ENCODE data around the gene DNASE2B. TPM values are rescaled to one million over a fixed set of nuclear protein-coding genes. Genes with fewer than 3 reads are reported as not detected.

DNASE2B gene
- total and polyA plus RNA-seq, 2 donors (not counting 3 experiments of a cell fraction or from before 2014, with no cell fraction given) = not detected

GRCh38 chr1:84429231-84429630 is 30.9 kb downstream of the DNASE2B start:
- H3K9ac ChIP-seq (replicated peaks; ENCODE audit: extremely low read depth, insufficient read depth, low read length) = no peak overlapping the region
- no peaks in the 10 kb centered on the region for H3K9me3 ChIP-seq (replicated peaks; ENCODE audit: control insufficient read depth, insufficient read depth, low read length)
- intact Hi-C loops (cut with micrococcal nuclease) (no loop called here), dilution Hi-C loops (cut with MboI; ENCODE audit: extremely low pct_ligation_motif_present, low sequenced_read_pairs) (loop anchor here (25.0 kb wide), 2 partner anchors 183 to 292 kb away; partner anchors contain the start of gene PRKACB)
- ChIA-PET POLR2A (no interaction called here), CTCF (interaction anchor here (0.8 to 10.9 kb wide), 2 partner anchors 289 to 321 kb away, joined by 3 to 201 read pairs; no protein-coding TSS in a partner anchor)
- H3K4me3 ChIP-seq (replicated peaks in 1 of 3; ENCODE audit: insufficient read depth in 1 of 3, low read depth in 1 of 3, low read length in 3 of 3) = no peak overlapping the region
- H2AFZ ChIP-seq (ENCODE audit: low read depth, low read length) = no peak overlapping the region
- peaks cover 9% of the 10 kb centered on the region for H3K4me1 ChIP-seq (ENCODE audit: control insufficient read depth, extremely low read depth, insufficient read depth, low read length)
- TF ChIP-seq MYC (IDR thresholded peaks at IDR 0.05; ENCODE audit: low read depth, low read length) = no peak
- no peak for TF ChIP-seq GATA2 (IDR thresholded peaks at IDR 0.05; ENCODE audit: insufficient read depth, insufficient read length, low read depth, low read length)
- no peak for TF ChIP-seq FOS (IDR thresholded peaks at IDR 0.05; ENCODE audit: borderline replicate concordance, insufficient read depth, low read length)
- no peak for TF ChIP-seq POLR2A (IDR thresholded peaks at IDR 0.05; ENCODE audit: low read depth, low read length)
- no peak for TF ChIP-seq POLR2AphosphoS5 (IDR thresholded peaks at IDR 0.05; ENCODE audit: insufficient read depth, low read depth, low read length)
- TF ChIP-seq MAX (IDR thresholded peaks at IDR 0.05; ENCODE audit: insufficient read depth, insufficient read length) = no peak
- TF ChIP-seq, protein P1, sequence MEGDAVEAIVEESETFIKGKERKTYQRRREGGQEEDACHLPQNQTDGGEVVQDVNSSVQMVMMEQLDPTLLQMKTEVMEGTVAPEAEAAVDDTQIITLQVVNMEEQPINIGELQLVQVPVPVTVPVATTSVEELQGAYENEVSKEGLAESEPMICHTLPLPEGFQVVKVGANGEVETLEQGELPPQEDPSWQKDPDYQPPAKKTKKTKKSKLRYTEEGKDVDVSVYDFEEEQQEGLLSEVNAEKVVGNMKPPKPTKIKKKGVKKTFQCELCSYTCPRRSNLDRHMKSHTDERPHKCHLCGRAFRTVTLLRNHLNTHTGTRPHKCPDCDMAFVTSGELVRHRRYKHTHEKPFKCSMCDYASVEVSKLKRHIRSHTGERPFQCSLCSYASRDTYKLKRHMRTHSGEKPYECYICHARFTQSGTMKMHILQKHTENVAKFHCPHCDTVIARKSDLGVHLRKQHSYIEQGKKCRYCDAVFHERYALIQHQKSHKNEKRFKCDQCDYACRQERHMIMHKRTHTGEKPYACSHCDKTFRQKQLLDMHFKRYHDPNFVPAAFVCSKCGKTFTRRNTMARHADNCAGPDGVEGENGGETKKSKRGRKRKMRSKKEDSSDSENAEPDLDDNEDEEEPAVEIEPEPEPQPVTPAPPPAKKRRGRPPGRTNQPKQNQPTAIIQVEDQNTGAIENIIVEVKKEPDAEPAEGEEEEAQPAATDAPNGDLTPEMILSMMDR (IDR thresholded peaks at IDR 0.05; ENCODE audit: extremely low read depth in 1 of 2, insufficient read depth in 1 of 2, low read depth in 1 of 2, low read length in 2 of 2) = no peak
- no peak for TF ChIP-seq EZH2 (IDR thresholded peaks at IDR 0.05; ENCODE audit: borderline replicate concordance, low read depth, low read length, severe bottlenecking)
- no peak for TF ChIP-seq JUN (IDR thresholded peaks at IDR 0.05; ENCODE audit: borderline replicate concordance, insufficient read depth, insufficient read length, low read depth)
- BruUV-seq (replicated peaks) = no TSS peak
- H3K79me2 ChIP-seq (ENCODE audit: control insufficient read depth, insufficient read depth, low read length) = no peaks in the 10 kb centered on the region
- DNase-seq (ENCODE audit: low read depth, low spot score) = no peak
- H3K27ac ChIP-seq (ENCODE audit: insufficient read depth, low read depth, low read length) = no peak overlapping the region
- no peaks in the 10 kb centered on the region for H3K36me3 ChIP-seq (ENCODE audit: control insufficient read depth in 2 of 2, extremely low read depth in 1 of 2, insufficient read depth in 2 of 2, low read length in 2 of 2)
- H3K27me3 ChIP-seq (ENCODE audit: control insufficient read depth in 2 of 2, insufficient read depth in 2 of 2, low read length in 2 of 2) = no peaks in the 10 kb centered on the region
- no peak overlapping the region for H3K4me2 ChIP-seq (ENCODE audit: insufficient read depth, low read length)
- no peak for FAIRE-seq
- no peaks in the 10 kb centered on the region for H4K20me1 ChIP-seq (replicated peaks; ENCODE audit: control insufficient read depth, extremely low read depth, insufficient read depth, low read length)
- no peaks in the 10 kb centered on the region for H3K9me1 ChIP-seq (replicated peaks; ENCODE audit: control insufficient read depth, extremely low read depth, insufficient read depth, low read length)
